Activated naive CD4-positive, alpha-beta T cell (primary cell): ENCODE data around the gene TAGLN2.
A peak's percentile ranks its signal among the peaks of the same experiment; 100 is the strongest.

Experiments used
- DNase-seq, 4 experiments: peaks; one replicate each; lab custom pipeline; 2025; lab: John Stamatoyannopoulos, UW

The TAGLN2 gene

GRCh38 chr1:159949123-159949522, 23.8 kb upstream of the TAGLN2 start:
- no peak for DNase-seq

- no peak for DNase-seq
Measured at GRCh38 chr1:159947942-159948341, 22.6 kb upstream of the TAGLN2 start.

GRCh38 chr1:159946242-159947187, 21.2 kb upstream of the TAGLN2 start:
- DNase-seq: no peak

GRCh38 chr1:159945483-159946241, 20.4 kb upstream of the TAGLN2 start, which contains the start of gene IGSF9:
Gene IGSF9, minus strand, starts transcription at chr1:159945613. Its CDS starts 2,159 bp downstream, at chr1:159943454.
- peak in 3 of 4 experiments; percentile 42 to 76 (median 48) for DNase-seq

GRCh38 chr1:159944623-159945455, 19.5 kb upstream of the TAGLN2 start:
- no peak for DNase-seq

GRCh38 chr1:159943908-159944622, 18.8 kb upstream of the TAGLN2 start:
- no peak for DNase-seq

GRCh38 chr1:159943278-159943640, 18.0 kb upstream of the TAGLN2 start:
- no peak for DNase-seq

- DNase-seq: no peak
Measured at GRCh38 chr1:159942632-159943277, 17.4 kb upstream of the TAGLN2 start.

- DNase-seq: no peak
Measured at GRCh38 chr1:159941591-159942560, 16.6 kb upstream of the TAGLN2 start.

GRCh38 chr1:159941141-159941540, 15.8 kb upstream of the TAGLN2 start:
- DNase-seq: no peak

- no peak for DNase-seq
Measured at GRCh38 chr1:159940006-159940620, 14.8 kb upstream of the TAGLN2 start.

GRCh38 chr1:159939678-159940002, 14.3 kb upstream of the TAGLN2 start:
- no peak for DNase-seq

- no peak for DNase-seq
Measured at GRCh38 chr1:159938905-159939677, 13.8 kb upstream of the TAGLN2 start.

- DNase-seq: no peak
Measured at GRCh38 chr1:159938211-159938852, 13.0 kb upstream of the TAGLN2 start.

- DNase-seq: no peak
Measured at GRCh38 chr1:159937054-159937750, 11.9 kb upstream of the TAGLN2 start.

- peak; percentile 78 to 86 (median 80) for DNase-seq
Measured at GRCh38 chr1:159936273-159936904, 11.1 kb upstream of the TAGLN2 start.

GRCh38 chr1:159935719-159936272, 10.5 kb upstream of the TAGLN2 start:
- no peak for DNase-seq
